ENCODE data around the gene GNE. TPM values are rescaled to one million over a fixed set of nuclear protein-coding genes. Genes with fewer than 3 reads are reported as not detected.

The GNE gene
- polyA plus RNA-seq, 3 donors: 4.1 to 5.0 (median 4.5) TPM

- WGBS (ENCODE audit: insufficient coverage): 100% methylated on average over 1 of the region's 2 CpGs
Observed at GRCh38 chr9:36263683-36264082, 5.4 kb upstream of the GNE start.

GRCh38 chr9:36258996-36259533 is 817 bp upstream of the GNE start:
- no peak for TF ChIP-seq CTCF (IDR thresholded peaks at IDR 0.05)
- Histone ChIP-seq H4K20me1 (ENCODE audit: insufficient read depth, low read length) (no peaks in the 10 kb centered on the region), H3K4me1 (ENCODE audit: control insufficient read depth in 1 of 2, insufficient read depth in 2 of 2, low read length in 2 of 2) (peaks cover 11 to 15% of the 10 kb centered on the region in 2 donors), H3K27ac (ENCODE audit: low read depth in 1 of 2, low read length in 2 of 2) (peak overlapping the region; percentile 85 to 88), H3K27me3 (ENCODE audit: control insufficient read depth in 2 of 2, insufficient read depth in 2 of 2, low read length in 2 of 2) (no peaks in the 10 kb centered on the region), H3K9me3 (replicated peaks in 1 of 2; ENCODE audit: control insufficient read depth in 1 of 2, insufficient read depth in 1 of 2, low read length in 2 of 2) (no peaks in the 10 kb centered on the region), H3K79me2 (ENCODE audit: insufficient read depth, low read length) (peaks cover 31% of the 10 kb centered on the region), H3K36me3 (replicated peaks in 1 of 2; ENCODE audit: control insufficient read depth in 1 of 2, insufficient read depth in 2 of 2, low read length in 2 of 2) (peaks cover 0 to 2% of the 10 kb centered on the region in 2 donors), H2AFZ (ENCODE audit: insufficient read depth, low read depth, low read length, poor library complexity, severe bottlenecking) (peak overlapping the region; percentile 94), H3K4me3 (replicated peaks in 1 of 3; ENCODE audit: low read depth in 2 of 3, low read length in 3 of 3) (peak overlapping the region; percentile 52 to 92 (median 75)), H3K4me2 (replicated peaks; ENCODE audit: extremely low read depth, low read length, poor library complexity, severe bottlenecking) (peak overlapping the region; percentile 97), H3K9ac (ENCODE audit: insufficient read depth, low read length, poor library complexity, severe bottlenecking) (peak overlapping the region; percentile 92)
- H3K36me3 Mint-ChIP-seq: peaks cover 0 to 5% of the 10 kb centered on the region in 2 donors
- intact Hi-C loops (cut with micrococcal nuclease): no loop called here
- peaks cover 0 to 2% (median 0%) of the 10 kb centered on the region in 7 donors for H3K9me3 Mint-ChIP-seq
- peaks cover 13% of the 10 kb centered on the region for H3K4me1 Mint-ChIP-seq
- no peaks in the 10 kb centered on the region for H3K27me3 Mint-ChIP-seq (ENCODE audit: low read depth in 3 of 3)
- 67% methylated on average over 5 of the region's 7 CpGs for whole genome bisulfite sequencing (ENCODE audit: insufficient coverage)
- peak overlapping the region; percentile 90 to 97 for H3K4me3 Mint-ChIP-seq
- DNase-seq: no peak
- peak overlapping the region; percentile 87 to 95 (median 94) for H3K27ac Mint-ChIP-seq

More at GRCh38 chr9:36263683-36264082, 5.4 kb upstream of the GNE start:
- Histone ChIP-seq H3K4me1 (ENCODE audit: control insufficient read depth in 1 of 2, insufficient read depth in 2 of 2, low read length in 2 of 2) (peaks cover 5% of the 10 kb centered on the region in 2 donors), H3K9me3 (replicated peaks in 1 of 2; ENCODE audit: control insufficient read depth in 1 of 2, insufficient read depth in 1 of 2, low read length in 2 of 2) (no peaks in the 10 kb centered on the region), H2AFZ (ENCODE audit: insufficient read depth, low read depth, low read length, poor library complexity, severe bottlenecking) (no peak overlapping the region), H4K20me1 (ENCODE audit: insufficient read depth, low read length) (no peaks in the 10 kb centered on the region), H3K9ac (ENCODE audit: insufficient read depth, low read length, poor library complexity, severe bottlenecking) (no peak overlapping the region), H3K27me3 (ENCODE audit: control insufficient read depth in 2 of 2, insufficient read depth in 2 of 2, low read length in 2 of 2) (no peaks in the 10 kb centered on the region), H3K4me3 (replicated peaks in 1 of 3; ENCODE audit: low read depth in 2 of 3, low read length in 3 of 3) (no peak overlapping the region), H3K36me3 (replicated peaks in 1 of 2; ENCODE audit: control insufficient read depth in 1 of 2, insufficient read depth in 2 of 2, low read length in 2 of 2) (no peaks in the 10 kb centered on the region), H3K79me2 (ENCODE audit: insufficient read depth, low read length) (no peaks in the 10 kb centered on the region), H3K4me2 (replicated peaks; ENCODE audit: extremely low read depth, low read length, poor library complexity, severe bottlenecking) (no peak overlapping the region), H3K27ac (ENCODE audit: low read depth in 1 of 2, low read length in 2 of 2) (no peak overlapping the region)
- peaks cover 4% of the 10 kb centered on the region for H3K4me1 Mint-ChIP-seq
- intact Hi-C loops (cut with micrococcal nuclease): no loop called here
- no peak overlapping the region for H3K4me3 Mint-ChIP-seq
- H3K9me3 Mint-ChIP-seq: peaks cover 0 to 4% (median 0%) of the 10 kb centered on the region in 7 donors
- H3K27me3 Mint-ChIP-seq (ENCODE audit: low read depth in 3 of 3): peaks cover 0 to 3% (median 0%) of the 10 kb centered on the region in 3 donors
- H3K36me3 Mint-ChIP-seq: peaks cover 2 to 3% of the 10 kb centered on the region in 2 donors
- H3K27ac Mint-ChIP-seq: no peak overlapping the region
- TF ChIP-seq CTCF (IDR thresholded peaks at IDR 0.05): no peak
- no peak for DNase-seq

Measured in CD14-positive monocyte (primary cell).